Breast epithelium (tissue), 4 donors: ENCODE results near the gene CREB3L2. TPM values are rescaled to one million over a fixed set of nuclear protein-coding genes. Genes with fewer than 3 reads are reported as not detected.

ENCODE experiments used
- DNase-seq, 2 donors: peaks; one replicate each; pipeline ENCODE4 v3.0.0-alpha.2; 2019; ENCODE audit warnings: low spot score in 2 of 2
- H3K27ac ChIP-seq, 2 donors: fragments of 200-600 bp; sonication (generic) in 1 of 2; one replicate each; pipeline ENCODE4 v1.5.1; 2016 to 2019; ENCODE audit warnings: mild to moderate bottlenecking in 1 of 2
- H3K27me3 ChIP-seq, 2 donors: fragments of 200-600 bp; sonication (generic) in 1 of 2; one replicate each; pipeline versions ENCODE4 v1.5.1 to v1.6.0; 2017 to 2019; ENCODE audit warnings: control low read depth in 1 of 2, mild to moderate bottlenecking in 1 of 2
- H3K36me3 ChIP-seq: fragments of 200-600 bp; one replicate; pipeline ENCODE4 v1.5.1; 2019
- H3K4me1 ChIP-seq, 2 donors: fragments of 200-600 bp; sonication (generic); one replicate each; pipeline ENCODE4 v1.5.1; 2016 to 2019; ENCODE audit warnings: control low read depth in 1 of 2
- H3K4me3 ChIP-seq, 3 donors: fragments of 200-600 bp; sonication (generic); 1 replicate in 2 of 3; 2 replicates in 1 of 3; pipeline ENCODE4 v1.5.1; 2016 to 2019; ENCODE audit warnings: mild to moderate bottlenecking in 3 of 3, moderate library complexity in 2 of 3
- H3K9me3 ChIP-seq, 2 donors: fragments of 200-600 bp; sonication (generic) in 1 of 2; one replicate each; pipeline ENCODE4 v1.5.1; 2016 to 2019; ENCODE audit warnings: control low read depth in 1 of 2
- POLR2A ChIP-seq: fragments of 450-650 bp; IDR thresholded peaks from one replicate; pipeline ENCODE4 v1.6.1; 2016; ENCODE audit warnings: antibody characterized with exemption, mild to moderate bottlenecking, moderate library complexity
- POLR2AphosphoS5 ChIP-seq, 3 donors: sonication (generic); formaldehyde crosslinking; IDR thresholded peaks; one replicate each; pipeline ENCODE4 v1.6.1; 2017; ENCODE audit warnings: antibody characterized with exemption in 3 of 3
- intact Hi-C: fragments of 100-400 bp; cut with DNase I; formaldehyde crosslinking; loops from one replicate; pipeline ENCODE4 v1.15.1; 2023; ENCODE audit warnings: low total_unique reads
- total RNA-seq, 3 donors: library from RNA; depleted of rRNA; stranded (reverse); fragments of >200 nt; gene quantifications; one replicate each; pipeline ENCODE4 v1.1.0, GENCODE V29; 2016
- TF ChIP-seq, protein P1 (sequence below), 3 donors: fragments of 450-650 bp; IDR thresholded peaks; one replicate each; pipeline ENCODE4 v1.5.1; 2016 to 2017; ENCODE audit warnings: antibody characterized with exemption in 3 of 3, mild to moderate bottlenecking in 3 of 3, moderate library complexity in 3 of 3

The CREB3L2 gene
- total RNA-seq, 3 donors from 2014 or later = 23.0 to 46.5 (median 40.5) TPM

DNA sequence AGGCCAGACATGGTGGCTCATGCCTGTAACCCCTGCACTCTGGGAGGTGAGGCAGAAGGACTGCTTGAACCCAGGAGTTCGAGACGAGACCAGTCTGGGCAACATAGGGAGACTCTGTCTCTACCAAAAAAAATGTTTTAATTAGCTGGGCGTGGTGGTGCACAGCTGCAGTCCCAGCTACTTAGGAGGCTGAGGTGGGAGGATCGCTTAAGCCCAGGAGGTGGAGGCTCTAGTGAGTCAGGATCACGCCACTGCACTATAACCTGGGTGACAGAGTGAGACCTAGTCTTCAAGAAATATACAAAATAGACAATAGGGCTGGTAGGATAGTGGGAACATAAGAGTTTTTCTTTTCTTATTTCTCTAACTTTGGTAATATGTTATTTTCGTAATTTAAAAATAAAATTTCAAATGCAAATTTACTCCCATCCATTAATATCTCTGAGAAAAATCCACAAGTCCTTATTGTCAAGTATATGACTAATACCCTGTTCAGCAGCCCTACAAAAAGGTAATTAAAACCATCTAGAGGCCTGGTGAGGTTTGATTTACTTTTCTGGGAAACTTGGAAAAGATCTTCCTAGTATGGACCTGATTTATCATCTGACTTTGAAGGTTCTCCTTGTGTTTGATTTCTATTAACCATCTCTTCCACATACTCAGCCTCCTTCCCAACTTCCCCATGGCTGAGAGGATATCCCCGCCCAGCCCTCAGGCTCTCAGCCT is 50.0 kb downstream of the CREB3L2 start:
- intact Hi-C loops = no loop called here
- Histone ChIP-seq H3K36me3 (no peaks in the 10 kb centered on the region), H3K9me3 (no peaks in the 10 kb centered on the region), H3K4me3 (no peak overlapping the region), H3K27ac (no peak overlapping the region), H3K4me1 (peaks cover 0 to 5% of the 10 kb centered on the region in 2 donors), H3K27me3 (no peaks in the 10 kb centered on the region)
- DNase-seq = no peak
- TF ChIP-seq POLR2A = no peak

DNA sequence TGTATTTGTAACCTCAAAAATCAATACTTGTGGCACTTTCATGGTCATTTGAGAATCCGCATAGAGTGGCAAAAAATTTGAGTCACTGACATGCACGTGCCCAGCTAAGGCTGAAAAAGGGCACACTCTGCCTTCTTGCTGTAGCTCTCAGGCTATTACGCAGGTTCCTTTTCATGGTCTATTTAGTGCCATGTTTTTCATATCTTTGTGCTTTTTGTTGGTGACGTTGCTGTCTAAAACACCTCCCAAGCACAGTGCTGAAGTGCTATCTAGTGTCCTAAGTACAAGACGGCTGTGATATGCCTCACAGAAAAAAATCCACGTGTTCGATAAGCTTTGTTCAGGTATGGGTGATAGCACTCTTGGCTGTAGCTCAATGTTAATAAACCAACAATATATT is 50.9 kb downstream of the CREB3L2 start:
- TF ChIP-seq POLR2AphosphoS5 (IDR thresholded peaks at IDR 0.05) (no peak), POLR2A (no peak)
- TF ChIP-seq, protein P1, sequence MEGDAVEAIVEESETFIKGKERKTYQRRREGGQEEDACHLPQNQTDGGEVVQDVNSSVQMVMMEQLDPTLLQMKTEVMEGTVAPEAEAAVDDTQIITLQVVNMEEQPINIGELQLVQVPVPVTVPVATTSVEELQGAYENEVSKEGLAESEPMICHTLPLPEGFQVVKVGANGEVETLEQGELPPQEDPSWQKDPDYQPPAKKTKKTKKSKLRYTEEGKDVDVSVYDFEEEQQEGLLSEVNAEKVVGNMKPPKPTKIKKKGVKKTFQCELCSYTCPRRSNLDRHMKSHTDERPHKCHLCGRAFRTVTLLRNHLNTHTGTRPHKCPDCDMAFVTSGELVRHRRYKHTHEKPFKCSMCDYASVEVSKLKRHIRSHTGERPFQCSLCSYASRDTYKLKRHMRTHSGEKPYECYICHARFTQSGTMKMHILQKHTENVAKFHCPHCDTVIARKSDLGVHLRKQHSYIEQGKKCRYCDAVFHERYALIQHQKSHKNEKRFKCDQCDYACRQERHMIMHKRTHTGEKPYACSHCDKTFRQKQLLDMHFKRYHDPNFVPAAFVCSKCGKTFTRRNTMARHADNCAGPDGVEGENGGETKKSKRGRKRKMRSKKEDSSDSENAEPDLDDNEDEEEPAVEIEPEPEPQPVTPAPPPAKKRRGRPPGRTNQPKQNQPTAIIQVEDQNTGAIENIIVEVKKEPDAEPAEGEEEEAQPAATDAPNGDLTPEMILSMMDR (IDR thresholded peaks at IDR 0.05) = no peak
- Histone ChIP-seq H3K36me3 (no peaks in the 10 kb centered on the region), H3K9me3 (no peaks in the 10 kb centered on the region), H3K27me3 (no peaks in the 10 kb centered on the region), H3K27ac (no peak overlapping the region), H3K4me1 (peaks cover 0 to 5% of the 10 kb centered on the region in 2 donors), H3K4me3 (no peak overlapping the region)
- intact Hi-C loops = no loop called here
- no peak for DNase-seq

DNA sequence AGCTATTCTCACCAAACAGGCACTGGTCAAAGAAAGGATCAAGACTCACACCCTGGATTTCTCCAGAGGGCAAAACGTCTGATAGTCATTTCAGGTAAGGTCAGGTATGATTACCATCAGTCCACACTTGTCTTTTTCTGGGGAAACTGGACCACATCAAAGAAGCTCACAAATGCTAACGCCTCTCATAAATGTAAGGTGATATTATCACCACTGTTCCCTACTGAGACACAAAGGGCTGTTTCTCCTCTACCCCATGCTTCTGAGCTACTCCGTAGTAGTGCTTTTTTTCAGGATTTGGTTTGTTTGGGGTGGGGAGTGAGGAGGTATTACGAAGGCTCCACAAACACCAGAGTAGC is 51.6 kb downstream of the CREB3L2 start:
- H3K27ac ChIP-seq = no peak overlapping the region

DNA sequence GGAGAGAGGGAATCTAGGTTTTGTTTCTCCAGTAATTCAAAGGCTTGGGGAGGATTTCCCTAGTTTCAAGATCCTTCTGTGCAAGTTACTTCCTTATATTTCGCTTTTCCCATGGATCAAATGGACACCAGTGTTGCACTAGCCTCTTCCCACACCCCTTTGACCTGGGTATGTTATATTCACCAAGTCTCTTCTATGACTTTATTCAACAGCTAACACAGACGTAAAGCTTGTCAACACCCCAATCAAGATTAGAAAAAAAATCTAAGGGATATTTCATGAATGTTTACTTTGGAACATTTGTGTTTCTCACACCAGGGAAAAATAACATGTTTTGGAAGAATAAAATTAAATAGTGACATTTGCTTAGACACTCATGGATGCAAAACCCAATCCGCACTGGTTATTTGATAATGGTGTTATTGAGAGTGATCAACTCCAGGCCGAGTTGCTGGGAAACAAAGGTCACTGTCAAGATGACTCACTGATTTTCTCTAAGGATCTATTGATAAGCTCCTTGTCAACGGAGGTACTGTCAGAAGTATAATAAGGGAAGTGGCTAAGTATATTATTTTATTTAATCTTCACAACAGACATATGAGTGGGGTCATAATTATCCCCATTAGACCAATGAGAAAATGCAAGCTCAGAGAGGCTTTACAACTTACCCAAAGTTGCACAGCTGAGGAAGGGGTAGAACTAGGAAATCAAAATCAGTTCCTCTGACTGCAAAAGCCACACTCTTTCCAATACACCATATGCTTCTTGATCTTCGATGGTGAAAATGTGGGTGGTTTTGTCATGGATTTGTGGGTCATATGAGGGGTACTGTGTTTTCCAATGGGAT is 52.2 kb downstream of the CREB3L2 start:
- Histone ChIP-seq H3K4me3 (no peak overlapping the region), H3K9me3 (no peaks in the 10 kb centered on the region), H3K27ac (no peak overlapping the region), H3K27me3 (no peaks in the 10 kb centered on the region), H3K36me3 (no peaks in the 10 kb centered on the region), H3K4me1 (peaks cover 0 to 4% of the 10 kb centered on the region in 2 donors)
- no peak for DNase-seq
- TF ChIP-seq POLR2AphosphoS5 (IDR thresholded peaks at IDR 0.05) (no peak), POLR2A (no peak)
- TF ChIP-seq, protein P1 (IDR thresholded peaks at IDR 0.05) = no peak
- intact Hi-C loops = no loop called here

More for the DNA sequence above, 51.6 kb downstream of the CREB3L2 start:
- intact Hi-C loops = no loop called here
- Histone ChIP-seq H3K36me3 (no peaks in the 10 kb centered on the region), H3K4me1 (peaks cover 0 to 5% of the 10 kb centered on the region in 2 donors), H3K27me3 (no peaks in the 10 kb centered on the region), H3K9me3 (no peaks in the 10 kb centered on the region), H3K4me3 (no peak overlapping the region)
- DNase-seq = no peak
- TF ChIP-seq POLR2A (no peak), POLR2AphosphoS5 (IDR thresholded peaks at IDR 0.05) (no peak)
- TF ChIP-seq, protein P1 (IDR thresholded peaks at IDR 0.05) = no peak

DNA sequence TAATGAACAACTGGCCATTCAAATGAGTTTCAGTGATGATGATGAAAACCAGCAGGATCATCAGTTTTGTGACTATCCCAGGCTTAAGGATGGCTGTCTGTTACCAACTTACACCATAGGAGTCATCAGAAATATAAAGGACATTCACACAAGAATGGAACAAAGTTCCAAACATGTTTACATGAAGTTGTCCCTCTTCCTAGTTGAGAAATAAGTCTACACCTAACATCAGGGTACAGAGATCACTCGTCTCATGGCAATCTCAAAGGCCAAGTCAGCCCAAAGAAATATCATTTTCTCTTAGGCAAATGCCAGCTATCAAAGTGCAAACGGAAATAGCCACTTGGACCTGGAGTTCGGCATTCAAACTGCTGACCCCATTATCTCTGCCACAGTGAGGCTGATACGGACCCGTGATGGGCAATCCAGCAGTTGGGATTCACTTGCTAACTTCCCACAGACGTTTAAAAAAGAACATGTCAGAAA is 53.0 kb downstream of the CREB3L2 start:
- Histone ChIP-seq H3K4me1 (no peaks in the 10 kb centered on the region), H3K36me3 (no peaks in the 10 kb centered on the region), H3K9me3 (no peaks in the 10 kb centered on the region), H3K27ac (peak overlapping the region in 1 of 2 donors; percentile 1), H3K27me3 (no peaks in the 10 kb centered on the region), H3K4me3 (no peak overlapping the region)
- TF ChIP-seq, protein P1 (IDR thresholded peaks at IDR 0.05) = no peak
- TF ChIP-seq POLR2A (no peak), POLR2AphosphoS5 (IDR thresholded peaks at IDR 0.05) (no peak)
- DNase-seq = no peak
- intact Hi-C loops = no loop called here
